Stimulated activated CD4-positive, alpha-beta T cell treated with anti-CD3 and anti-CD28 coated beads, Interleukin-1b, Interleukin-23, amount 100 ng/mL, for 24 hours (primary cell): ENCODE data around the gene ZNF85.
"Not testable (repeated sequence)": the region's sequence is repeated elsewhere in the genome, so short reads cannot be mapped to it uniquely, and the experiment has no call there.

Experiments
- DNase-seq, 4 experiments: peaks; one replicate each; pipeline ENCODE4 v3.0.0-alpha.2; 2020; ENCODE audit warnings: low read depth in 4 of 4, low spot score in 1 of 4

The ZNF85 gene

DNA sequence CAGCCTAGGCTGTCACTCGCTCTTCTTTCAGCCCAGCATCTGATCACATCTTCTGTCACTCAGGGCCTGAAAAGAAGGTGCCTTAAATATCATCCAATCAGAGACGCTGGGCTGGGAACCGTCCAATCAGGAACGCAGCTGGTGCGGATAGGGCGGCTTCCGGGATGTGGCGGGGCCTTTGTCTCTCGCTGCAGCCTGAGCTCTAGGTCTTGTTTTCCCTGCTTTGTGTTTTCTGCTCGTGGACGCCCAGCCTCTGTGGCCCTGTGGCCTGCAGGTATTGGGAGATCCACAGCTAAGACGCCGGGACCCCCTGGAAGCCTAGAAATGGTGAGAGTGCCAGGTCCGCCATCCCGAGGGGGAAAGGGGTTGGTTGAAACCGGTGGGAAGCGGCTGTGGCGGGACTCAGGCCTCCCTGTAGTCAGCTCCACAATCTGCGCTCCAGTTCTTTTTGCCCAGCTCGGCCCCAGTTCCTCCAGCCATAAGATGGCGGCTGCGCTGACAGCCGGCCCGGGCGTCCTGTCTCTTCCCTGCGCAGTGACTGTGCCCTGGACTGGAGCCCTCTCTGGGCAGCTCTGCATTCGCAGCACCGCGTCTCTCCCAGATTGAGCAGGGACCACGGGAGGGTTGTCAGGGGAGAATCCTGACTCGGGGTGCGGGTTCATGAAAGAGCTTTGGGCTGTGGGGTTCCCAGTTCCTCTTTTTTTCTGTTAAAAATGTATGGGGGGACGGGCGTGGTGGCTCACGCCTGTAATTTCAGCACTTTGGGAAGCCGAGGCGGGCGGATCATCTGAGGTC, at the start of gene ZNF85:
ZNF85 (plus strand) TSS at position 175 of the 795 bp plus-strand sequence; CDS start at position 325, 150 bp downstream.
- DNase-seq: peak; percentile 55 to 81 (median 72)

DNA sequence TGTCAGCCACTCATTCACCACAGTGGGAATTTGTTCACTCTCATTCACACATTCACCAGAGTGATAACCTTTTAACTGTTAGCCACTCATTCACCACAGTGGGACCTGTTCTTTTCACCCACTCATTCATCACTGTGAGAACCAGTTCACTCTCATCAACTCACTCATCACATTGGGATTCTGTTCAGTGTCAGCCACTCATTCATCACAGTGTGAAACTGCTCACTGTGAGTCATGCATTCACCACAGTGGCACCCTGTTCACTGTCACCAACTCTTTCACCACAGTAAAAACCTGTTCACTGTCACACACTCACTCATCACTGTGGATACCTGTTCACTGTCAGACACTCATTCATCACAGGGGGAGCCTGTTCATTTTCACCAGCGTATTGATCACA, 43.5 kb upstream of the ZNF85 start:
- DNase-seq: no peak

DNA sequence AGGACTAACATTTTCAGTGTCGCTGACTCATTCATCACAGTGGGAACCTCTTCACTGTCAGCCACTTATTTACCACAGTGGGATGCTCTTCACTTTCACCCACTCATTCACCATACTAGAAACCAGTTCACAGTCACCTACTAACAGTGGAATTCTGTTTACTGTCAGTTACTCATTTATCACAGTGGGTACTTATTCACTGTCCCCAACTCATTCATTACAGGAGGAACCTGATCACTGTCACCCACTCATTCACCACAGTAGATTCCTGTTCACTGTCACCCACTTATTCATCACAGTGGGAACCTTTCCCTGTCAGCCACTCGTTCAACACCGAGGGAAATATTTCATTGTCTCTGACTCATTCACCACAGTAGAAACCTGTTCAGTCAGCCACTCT, 10.1 kb upstream of the ZNF85 start:
- no peak for DNase-seq

DNA sequence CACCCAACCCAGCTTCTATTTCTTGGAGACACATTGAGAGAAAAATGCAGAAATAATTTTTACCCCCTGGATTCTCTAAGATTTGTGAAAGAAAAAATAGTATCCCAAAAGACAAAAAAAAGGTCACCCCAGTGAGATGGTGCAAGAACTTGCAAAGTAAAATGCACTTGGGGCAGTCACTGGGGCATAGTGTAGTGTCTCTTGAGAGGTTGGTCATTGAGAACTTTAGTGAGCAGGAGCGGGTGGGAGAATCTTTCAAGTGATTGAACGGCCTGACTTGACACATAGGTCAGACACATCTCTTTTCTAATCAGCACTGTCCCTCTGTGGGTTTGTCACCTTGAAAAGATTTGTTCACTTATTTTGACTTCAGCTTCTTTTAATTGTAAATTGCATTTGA, 2.4 kb downstream of the ZNF85 start:
- DNase-seq: no peak

DNA sequence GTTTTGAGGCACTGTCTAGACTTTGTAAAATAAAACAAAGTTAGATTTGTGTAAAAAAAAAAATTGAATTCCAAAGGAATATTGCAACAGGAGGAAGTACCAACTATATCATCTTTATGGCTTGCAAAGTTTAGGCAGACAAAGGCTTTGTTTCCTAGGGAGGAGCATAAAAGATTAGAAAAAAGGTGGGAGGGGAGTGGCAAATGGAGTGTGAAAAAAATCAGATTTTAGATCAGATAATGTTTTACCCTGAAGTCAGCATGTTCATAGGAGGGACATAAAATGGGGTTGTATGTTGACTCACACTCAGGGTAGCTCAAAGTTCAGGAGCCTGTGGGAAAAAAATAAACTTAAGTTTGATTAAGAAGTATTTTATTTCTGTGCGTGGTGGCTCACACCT, 3.7 kb downstream of the ZNF85 start:
- no peak for DNase-seq

DNA sequence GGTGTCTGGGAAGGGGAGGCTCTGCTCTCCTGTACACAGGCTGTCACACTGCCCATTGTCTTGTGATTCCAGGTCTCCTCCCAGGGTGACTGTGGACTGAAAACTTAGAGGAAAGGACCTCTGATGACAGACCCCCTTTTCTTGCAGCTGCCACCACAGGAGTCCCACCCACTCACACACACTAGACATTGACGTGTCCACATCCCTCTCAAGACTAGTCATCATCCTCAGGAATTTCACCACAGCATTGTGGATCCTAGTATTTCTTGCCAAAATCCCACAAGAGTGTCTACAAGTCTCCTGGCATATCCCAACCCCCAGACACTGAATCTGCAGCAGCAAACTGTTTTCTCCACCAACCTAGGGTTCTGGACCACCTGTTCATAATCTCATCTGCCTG, 5.3 kb downstream of the ZNF85 start:
- DNase-seq: no peak

DNA sequence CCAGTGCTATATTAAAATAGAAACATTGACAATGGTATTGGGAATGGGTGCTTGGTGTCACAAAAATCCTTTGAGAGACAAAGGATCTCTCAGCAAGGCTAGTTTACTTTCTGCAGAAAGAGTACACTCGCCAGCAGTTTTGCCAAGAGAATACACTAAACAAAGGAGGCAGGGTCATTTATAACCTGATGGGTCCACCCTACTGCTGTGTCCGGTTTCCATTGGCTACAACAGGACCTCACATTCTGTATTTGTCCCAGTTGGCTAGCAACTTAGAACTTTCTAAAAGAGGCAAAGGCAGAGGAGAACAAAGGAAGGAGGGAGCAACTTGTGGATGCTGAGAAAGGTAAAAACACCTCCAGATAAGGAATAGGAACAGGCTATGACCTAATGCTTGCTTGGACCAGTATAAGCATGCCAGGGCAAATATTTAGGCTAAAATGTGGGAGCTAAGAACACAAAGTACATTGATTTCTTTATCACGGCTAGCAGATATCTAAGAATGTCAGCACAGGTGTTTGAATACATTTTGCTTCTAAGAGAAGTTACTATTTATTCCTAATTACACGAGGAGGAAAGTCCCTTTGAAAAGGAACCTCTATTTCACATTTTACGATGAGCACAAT, 13.4 kb downstream of the ZNF85 start:
- DNase-seq: not testable (repeated sequence)

DNA sequence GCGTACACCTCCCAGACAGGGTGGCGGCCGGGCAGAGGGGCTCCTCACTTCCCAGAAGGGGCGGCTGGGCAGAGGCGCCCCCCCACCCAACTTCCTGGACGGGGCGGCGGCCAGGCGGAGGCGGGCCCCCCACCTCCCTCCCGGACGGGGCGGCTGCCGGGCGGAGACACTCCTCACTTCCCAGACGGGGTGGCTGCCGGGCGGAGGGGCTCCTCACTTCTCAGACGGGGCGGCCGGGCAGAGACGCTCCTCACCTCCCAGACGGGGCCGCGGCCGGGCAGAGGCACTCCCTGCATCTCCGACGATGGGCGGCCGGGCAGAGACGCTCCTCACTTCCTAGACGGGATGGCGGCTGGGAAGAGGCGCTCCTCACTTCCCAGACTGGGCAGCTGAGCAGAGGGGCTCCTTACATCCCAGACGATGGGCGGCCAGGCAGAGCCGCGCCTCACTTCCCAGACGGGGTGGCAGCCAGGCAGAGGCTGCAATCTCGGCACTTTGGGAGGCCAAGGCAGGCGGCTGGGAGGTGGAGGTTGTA, 29.6 kb downstream of the ZNF85 start:
- DNase-seq: not testable (repeated sequence)

DNA sequence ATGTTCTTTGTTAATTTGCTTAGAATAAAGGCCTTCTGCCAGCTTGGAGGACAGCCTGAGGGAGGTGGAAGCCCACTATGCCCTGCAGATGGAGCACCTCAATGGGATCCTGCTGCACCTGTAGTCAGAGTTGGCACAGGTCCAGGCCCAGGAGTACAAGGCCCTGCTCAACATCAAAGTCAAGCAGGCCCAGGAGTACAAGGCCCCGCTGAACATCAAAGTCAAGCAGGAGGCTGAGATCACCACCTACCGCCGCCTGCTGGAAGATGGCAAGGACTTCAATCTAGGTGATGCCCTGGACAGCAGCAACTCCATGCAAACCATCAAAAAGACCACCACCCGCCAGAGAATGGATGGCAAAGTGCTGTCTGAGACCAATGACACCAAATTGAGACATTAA, 41.7 kb downstream of the ZNF85 start:
- no peak for DNase-seq

DNA sequence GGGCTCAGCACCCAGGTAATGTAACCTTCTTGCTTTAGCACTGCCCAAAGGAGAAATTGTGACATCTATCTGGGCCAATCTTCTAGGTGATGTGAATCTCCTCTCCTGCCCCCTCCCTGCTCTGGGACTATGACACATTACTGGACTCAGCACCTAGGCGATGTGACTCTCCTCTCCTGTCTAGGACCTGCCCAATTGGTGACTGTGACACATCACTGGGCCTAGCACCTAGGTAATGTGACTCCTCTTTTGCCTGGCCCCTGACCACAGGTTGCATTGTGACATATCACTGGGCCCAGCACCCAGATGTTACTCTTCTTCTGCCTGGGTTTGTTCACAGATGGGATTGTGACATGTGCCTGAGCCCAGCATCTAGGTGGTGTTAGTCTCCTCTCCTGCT, 45.0 kb downstream of the ZNF85 start:
- no peak for DNase-seq

DNA sequence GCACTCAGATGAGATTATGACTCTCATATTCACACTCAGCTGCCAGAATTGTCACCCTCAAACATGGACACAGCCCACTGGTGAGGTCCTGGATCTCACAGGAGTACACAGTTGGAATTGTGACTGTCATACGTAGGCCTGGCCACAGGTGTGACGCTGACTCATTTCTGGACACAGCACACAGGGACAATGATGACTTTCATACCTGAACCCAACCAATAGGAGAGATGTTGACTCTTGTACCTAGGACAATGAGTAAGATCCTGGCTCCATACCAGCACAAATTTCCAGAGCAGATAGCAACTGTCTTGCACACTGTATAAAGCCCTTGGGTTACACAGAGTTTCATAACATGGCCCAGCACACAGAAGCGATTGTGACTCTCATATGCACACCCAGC, 46.4 kb downstream of the ZNF85 start:
- DNase-seq: no peak

DNA sequence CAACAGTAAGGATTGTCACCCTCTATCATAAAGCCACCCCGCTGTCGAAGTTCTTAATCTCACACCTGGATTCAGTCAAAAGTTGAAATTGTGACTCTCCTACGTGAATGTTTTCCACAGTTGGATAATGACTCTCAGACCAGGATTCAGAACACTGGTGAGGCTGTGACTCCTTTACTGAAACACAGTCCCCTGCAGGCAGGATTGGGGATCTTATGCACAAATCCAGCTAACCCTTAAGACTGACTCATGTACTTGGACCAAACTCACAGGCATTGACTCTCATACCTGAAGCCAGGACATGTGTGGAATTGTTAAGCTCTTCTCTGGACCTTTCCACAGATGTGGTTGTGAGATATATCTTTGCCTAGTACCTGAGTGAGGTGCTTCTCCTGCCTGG, 46.8 kb downstream of the ZNF85 start:
- no peak for DNase-seq

DNA sequence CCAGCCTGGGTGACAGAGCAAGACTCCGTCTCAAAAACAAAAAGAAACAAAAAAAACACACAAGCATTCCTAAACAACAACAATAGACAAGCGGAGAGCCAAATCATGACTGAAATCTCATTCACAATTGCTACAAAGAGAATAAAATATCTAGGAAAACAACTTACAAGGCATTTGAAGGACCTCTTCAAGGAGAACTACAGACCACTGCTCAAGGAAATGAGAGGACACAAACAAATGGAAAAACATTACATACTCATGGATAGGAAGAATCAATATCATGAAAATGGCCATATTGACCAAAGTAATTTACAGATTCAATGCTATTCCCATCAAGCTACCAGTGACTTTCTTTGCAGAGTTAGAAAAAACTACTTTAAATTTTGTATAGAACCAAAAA, 69.7 kb downstream of the ZNF85 start:
- DNase-seq: not testable (repeated sequence)

DNA sequence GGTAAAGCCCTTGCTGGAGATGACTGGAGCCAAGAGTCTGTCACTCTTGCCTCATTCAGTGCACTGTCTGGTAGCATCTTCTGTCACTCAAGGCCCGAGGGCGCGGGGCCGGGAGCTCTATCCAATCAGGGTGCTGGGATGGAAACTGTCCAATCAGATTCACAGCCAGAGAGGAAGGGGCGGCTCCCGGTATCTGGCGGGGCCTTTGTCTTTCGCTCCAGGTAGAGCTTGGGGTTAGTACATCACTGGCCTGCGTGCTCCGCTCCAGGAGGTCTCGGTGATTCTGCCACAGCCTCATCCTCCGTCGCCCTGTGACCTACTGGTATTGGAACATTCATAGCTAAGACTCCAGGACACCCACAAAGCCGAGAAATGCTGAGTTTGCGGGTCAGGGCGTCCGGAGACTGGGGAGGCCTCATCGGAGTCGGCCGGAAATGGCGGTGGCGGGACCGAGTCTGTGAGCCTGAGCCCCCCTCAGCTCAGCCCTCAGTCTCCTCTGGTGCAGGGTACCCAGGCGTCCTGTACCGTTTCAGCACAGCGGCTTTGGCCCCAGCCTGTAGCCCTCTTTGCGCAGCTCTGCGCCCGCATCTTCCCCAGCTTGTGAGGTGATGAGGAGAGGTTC, 76.8 kb downstream of the ZNF85 start:
- DNase-seq: peak; percentile 53 to 84 (median 70)
